Forelimb muscle (tissue), 1 donor: ENCODE measurements around the gene MAP7. TPM values are rescaled to one million over a fixed set of nuclear protein-coding genes. Genes with fewer than 3 reads are reported as not detected.
"Not testable (repeated sequence)": the region's sequence is repeated elsewhere in the genome, so short reads cannot be mapped to it uniquely, and the experiment has no call there.

Experiments
- DNase-seq: peaks from one replicate; pipeline ENCODE4 v3.0.0-alpha.2; 2013; ENCODE audit warnings: low read depth
- polyA plus RNA-seq: library from polyadenylated mRNA; unstranded; fragments of 120-200 nt; gene quantifications from one replicate; pipeline ENCODE4 v1.2.1, GENCODE V29; 2013; ENCODE audit not compliant: insufficient read length

Gene MAP7
- polyA plus RNA-seq, 1 donor, result 0.28 TPM

DNA sequence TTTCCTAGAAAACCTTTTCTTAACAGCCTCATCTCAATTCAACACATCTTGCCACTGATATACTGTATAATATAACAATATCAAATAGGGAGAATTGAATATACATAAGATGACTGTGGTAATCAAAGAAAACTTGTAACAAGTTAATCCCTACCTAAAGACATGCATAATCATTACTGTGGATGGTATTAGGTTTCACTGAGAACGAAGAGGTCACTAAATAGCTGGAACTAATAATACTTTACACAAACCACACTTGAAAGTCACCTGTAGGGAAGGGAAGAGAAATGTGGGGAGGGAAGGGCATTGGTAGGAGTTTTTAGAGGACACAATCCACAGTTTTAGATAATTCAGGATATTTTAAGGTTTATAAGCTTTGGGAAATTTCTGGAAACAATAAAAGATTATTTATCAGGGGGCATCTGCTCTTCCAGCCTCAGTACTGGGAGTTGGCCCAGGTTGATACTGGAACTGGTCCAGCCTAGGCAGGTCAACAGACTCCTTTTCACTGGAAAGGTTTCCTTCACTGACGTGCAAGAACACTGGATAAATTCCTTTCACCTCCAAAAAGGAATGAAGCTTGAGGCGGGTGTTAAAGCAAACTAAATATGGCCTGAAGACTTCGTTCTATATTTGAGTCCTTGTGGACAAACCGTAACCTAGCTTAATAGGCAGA lies 44.0 kb downstream of the MAP7 start:
- DNase-seq, result no peak

DNA sequence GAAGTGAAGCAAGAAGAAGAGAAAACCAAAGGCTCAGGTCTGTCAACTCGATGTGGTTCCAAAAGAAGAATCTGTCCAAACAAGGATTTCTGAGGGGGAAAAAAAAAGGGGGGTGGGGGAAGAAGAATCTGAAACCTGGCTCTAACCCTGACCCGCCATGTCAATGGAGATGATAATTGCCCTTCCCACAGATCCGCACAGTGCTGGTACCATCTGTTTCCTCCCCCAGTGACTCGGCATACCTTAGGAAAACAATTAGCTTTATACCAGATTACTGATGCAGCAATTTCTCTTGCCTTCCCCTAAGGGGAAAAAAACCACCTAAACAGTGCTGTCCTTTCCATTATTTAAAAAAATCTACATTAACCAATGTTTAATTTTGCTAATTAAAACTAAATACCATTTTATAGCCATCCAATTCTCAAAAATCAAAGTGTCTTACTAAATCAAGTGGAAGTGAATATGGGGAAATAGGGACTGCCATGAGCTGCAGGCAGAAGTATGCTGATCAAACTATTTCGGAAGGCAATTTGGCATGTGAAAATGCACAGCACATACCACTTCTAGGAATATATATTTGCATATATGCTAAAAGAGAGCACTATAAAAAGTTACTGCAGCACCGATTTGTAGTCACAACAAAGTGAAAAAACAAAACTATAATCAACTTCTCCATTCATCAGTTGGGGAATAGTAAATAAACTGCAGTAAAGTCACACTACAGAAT lies 46.8 kb downstream of the MAP7 start:
- DNase-seq, result no peak

DNA sequence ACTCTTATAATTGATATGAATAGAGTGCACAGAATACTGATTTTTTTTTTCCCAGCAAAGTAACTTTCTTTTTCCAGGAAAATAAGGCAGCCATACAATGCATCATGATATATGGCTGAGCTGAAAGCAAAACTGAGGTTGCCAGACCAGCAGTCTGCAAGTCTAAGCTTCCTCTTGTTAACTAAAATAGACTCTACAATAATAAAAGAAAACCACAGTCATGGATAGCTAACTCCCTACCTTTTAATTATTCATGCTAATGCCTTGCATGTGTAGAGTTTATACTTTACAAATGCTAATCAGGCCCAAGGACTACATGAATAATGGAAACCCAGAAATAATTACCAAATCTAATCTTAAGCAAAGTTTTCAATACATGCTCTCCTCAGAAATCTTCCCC lies 47.4 kb downstream of the MAP7 start:
- no peak for DNase-seq

DNA sequence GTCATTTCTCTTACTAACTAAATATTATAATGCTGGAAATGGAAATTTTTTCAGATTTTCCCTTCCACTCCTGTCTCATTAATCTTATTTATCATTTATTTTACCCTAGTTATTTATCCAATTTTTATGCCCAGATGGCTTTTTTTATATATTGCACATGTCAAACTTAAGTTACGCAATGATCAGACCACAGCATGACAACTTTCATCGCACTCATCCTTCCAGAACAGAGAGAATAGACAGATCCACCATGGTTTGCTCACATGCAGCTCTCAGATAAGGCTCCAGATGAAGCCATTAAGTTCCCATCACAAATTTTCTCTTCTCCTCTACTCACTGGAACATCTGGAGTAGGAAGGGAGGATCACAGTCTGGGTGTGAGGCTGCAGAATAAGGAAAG lies 48.7 kb downstream of the MAP7 start:
- DNase-seq, result no peak

DNA sequence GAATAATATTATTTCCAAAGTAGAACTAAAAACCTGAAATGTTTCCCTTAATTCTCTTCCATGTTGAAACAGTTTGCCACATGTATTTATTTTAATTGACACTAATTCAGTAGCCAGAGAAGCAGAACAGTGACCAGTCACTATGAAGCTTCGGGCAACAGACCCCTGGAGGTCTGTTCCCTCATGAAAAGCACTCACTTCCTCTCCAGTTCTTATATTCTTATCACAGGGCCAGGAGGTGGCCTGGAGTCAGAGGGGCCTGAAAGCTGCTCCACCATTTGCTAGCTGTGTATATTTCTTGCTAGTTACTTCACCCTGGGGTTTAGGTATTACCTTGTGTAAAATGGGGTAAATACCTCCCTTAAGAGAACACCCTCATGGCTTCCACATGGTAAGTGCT lies 49.1 kb downstream of the MAP7 start:
- no peak for DNase-seq

DNA sequence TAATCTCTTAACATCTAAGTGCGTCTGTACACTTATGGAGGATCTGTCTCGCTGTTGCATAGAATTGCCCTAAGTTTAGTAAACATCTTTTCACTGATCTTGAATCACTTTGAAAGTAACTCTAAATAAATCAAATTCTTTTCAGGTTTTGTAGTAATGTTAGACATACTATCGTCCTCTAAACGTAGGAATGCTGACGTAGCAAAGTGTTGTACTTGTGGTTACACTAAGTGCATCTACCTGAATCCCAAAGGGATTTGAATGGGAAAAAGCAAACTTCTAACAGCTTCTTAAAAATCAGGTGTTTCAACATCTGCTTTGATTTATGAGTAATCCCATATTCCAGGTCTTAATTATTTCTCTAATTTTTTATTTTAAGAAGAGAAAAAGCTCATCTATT lies 49.8 kb downstream of the MAP7 start:
- no peak for DNase-seq

DNA sequence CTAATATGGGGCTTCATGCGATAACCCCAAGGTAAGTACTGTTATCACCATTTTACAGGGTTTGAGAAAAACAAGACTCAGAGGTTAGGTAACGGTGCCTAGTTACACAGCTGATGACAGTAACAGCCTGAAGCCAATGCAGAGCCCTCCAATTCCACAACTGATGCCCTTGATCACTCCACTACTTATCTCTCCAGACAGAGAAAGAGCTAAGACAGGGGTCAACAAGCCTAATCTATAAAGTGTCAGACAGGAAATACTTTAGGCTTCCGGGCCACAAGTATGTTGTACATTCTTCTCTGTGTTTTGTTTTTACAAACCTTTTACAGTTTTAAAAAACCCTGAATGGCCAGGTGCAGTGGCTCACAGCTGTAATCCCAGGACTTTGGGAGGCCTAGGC lies 50.9 kb downstream of the MAP7 start:
- DNase-seq, result no peak

DNA sequence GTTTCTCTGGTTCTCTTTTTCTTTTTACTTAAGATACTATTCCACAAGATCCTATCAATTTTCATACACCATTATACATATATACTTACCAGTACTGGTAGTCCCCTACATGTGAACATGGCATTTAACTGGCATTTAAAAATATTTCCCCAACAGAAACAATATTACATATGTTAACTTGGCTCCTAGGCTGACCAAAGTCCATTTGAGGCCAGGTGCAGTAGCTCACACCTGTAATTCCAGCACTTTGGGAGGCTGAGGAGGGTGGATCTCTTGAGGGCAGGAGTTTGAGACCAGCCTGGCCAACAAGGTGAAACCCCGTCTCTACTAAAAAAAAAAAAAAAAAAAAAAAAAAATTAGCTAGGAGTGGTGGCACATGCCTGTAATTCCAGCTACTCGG lies 53.8 kb downstream of the MAP7 start:
- not testable (repeated sequence) for DNase-seq

DNA sequence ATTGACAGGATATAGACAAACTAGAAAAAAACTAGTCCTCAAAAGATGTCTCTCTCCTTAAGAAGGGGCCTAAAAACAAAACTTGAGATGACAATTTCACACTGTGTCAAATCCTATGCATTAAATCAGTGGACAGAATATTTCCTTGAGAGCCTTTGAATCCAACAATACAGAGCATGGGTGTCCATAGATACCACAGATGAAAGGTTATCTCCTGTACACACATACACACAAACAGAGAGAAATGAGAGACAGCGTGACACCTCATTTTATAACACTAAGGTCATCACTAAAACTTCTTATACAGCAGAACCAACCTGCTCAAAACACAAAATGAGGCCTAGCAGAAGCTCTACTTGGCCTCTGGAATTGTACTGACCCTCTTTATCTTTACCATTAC lies 55.5 kb downstream of the MAP7 start:
- no peak for DNase-seq

DNA sequence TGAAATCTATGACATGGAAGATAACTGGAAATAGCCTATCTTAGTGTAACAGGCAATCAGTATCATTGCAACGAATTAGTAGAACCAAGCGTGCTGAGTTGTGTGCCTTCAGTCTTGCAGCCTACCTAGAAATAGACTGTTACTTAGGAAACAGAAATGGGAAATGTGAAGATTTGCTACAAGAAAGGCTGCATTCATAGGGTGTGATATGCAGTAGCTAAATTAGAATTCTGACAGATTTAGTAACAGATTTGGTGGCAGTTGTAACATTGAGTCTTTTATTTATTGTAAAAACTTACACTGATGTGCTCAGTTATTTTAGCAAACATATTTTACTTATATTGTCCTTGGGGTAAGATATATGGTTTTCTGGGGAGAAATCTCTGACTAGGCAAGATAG lies 56.2 kb downstream of the MAP7 start:
- DNase-seq, result no peak

DNA sequence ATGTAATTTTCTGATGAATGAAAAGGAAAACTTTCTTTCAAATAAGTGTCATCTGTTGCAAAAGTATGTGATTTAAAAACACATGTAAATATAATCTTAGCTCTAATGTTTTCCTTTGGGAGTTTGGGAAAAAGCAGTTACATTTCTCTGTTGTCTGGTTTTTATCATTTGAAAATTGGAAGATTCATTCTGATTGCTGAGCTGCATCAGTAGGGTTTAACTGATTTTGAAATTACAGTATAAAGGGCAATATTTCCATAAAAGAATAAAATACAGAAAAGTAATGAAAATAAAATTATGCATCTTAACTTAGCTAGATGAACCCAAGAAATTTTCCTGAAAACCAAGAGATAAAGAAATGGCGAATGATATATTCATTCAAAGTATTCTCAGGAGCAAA lies 57.8 kb downstream of the MAP7 start:
- DNase-seq, result no peak

DNA sequence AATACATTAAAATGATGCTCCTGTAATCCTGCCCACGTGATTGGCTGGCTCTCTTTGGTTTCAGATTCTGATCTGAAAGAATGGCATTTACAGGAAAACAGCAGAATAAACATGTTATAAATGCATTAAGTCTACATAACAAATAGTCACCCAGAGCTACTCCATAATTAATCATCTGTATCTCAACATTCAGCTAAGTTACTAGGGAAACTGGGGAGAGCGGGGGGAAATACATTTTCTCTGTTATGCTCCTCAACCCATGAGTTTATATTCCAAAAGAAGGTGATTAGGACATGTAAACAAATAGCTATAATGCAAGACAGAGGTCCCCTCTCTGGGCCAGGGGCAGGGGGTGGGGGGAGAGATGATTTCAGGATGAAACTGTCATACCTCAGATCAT lies 58.5 kb downstream of the MAP7 start:
- no peak for DNase-seq

DNA sequence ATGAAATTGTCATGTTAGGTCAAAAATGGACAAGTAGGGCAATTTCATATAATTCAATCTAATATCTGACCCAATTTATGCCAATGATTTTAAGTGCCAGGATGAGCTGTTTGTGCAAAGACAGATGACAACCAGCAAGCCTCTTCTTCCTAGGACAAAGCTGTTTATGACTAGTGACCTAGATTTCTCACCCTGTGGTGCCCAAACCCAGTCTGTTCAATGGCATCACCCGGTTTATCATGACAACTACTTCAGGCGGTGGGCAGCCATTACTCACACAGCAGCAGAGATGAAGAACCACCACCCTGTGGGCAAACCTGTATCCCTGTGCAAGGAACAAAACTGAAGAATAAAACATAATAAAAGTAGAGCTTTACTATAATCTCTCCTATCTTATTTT lies 59.0 kb downstream of the MAP7 start:
- no peak for DNase-seq

DNA sequence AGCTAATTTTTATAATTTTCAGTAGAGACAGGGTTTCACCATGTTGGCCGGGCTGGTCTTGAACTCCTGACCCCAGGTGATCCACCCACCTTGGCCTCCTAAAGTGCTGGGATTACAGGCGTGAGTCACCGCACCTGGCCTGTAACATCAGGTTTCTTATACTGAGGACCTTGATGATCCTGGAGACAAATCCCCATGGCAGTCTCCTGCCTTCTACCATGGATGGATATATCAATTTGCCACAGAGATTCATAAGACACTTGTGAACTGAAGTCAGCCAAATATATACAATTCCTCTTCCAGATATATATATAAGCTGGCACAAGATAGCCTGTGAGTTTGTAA lies 60.6 kb downstream of the MAP7 start:
- not testable (repeated sequence) for DNase-seq

DNA sequence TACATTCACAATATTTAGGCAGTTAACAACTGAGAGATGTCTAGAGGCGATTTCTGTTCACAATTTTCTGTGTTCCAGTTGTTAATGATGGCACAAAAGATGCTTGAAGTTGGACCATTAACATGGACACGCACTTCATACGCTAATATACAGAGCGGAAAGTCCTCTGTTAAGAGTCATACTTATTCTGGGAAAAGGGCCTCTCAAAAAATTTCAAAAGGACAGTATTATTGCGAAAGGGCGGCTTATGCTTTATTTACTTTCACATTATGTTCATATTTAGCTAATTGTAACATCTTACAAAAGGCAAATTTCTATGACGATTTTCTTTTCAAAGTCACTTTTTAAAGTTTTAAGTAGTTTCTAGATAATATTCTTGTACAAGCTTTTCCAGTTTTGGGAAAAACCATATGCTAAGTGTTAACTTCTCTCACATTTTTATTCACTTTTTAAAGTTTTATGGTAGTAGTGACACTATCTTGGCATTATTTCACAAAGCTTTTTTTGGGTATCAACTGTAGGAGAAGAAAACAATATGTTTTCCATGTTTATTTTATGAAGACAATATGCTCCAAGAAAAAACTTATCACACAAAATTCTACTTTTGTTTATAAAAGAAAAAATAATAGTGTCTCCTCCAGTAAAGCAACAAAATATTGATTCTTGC lies 62.3 kb downstream of the MAP7 start:
- DNase-seq, result no peak

DNA sequence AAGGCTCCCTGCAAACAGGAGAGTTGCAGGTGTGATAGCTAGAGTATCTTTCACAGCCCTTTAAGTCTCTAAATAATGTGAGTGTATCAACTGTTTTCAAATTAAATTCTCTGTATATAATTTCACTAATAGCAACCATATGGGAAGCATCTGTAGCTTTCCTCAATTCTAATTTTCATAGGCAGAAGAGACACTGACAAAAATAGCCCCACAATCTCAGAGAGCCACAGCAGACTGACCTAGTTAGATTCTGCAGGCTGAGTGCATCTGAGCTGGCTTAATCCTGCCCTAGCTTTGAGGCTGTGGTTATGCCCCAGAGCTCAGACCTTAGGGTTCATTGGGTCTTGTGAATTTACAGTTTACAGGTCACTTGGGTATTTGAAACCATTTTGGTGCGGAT lies 63.9 kb downstream of the MAP7 start:
- no peak for DNase-seq

DNA sequence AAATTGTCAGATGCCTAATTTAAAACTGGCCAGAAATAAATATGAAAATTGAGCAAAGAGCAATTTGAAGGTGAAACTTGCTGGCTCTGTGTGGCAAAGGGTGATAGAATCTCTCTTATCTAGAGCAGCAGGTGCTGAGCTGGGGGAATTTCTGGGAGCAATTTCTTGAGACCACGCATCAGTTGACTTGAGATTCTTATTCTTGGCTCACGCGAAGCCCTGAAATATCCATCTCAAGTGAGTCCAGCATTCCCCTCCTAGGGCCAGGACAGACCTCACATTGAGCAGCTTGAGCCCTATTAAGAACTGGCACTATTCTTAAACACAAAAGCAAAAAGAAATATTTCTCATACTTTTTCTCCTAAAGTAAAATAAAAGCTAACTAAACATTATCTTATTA lies 66.3 kb downstream of the MAP7 start:
- no peak for DNase-seq

DNA sequence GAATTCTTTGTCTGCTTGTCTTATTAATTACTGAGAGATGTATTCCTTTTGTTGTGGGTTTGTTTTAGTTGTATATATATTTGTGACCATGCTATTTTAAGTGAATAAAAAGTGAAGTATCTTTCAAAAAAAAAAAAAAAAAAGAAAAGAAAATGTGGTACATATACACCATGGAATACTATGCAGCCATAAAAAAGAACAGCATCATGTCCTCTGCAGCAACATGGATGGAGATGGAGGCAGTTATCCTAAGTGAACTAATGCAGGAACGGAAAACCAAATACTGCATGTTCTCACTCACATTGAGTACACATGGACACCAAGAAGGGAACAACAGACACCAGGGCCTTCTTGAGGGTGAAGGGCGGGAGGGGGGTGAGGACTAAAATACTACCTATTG lies 67.2 kb downstream of the MAP7 start:
- not testable (repeated sequence) for DNase-seq

DNA sequence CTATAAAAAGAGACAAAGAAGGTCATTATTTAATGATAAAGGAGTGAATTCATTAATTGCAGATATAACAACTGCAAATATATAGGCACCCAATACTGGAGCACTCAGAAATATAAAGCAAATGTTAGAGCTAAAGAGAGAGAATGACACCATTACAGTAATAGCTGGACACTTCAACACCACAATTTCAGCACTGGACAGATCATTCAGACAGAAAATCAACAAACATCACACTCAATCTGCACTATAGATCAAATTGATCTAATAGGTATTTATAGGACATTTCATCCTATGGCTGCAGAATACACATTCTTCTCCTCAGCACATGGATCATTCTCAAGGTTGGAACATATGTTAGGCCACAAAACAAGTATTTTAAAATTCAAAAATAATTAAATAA lies 72.7 kb downstream of the MAP7 start:
- DNase-seq, result no peak

DNA sequence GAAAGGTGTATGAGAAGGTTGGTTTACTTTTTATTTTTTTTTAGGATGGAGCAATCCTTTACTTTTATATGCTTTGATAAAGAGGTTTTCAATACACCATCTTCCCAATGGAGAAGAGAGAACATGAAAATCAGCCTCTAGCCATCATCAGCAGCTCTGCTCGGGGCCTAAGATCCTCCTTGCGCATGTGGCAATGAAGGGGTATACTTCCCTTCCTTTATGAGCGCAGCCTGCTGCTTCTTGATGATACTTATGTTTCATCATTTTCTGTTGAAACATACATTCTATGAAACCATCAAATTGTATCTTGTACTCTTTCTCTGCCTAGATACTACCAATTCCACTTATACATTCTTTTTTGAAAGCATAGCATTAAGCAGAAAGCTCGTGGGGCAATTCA lies 74.5 kb downstream of the MAP7 start:
- DNase-seq, result no peak

DNA sequence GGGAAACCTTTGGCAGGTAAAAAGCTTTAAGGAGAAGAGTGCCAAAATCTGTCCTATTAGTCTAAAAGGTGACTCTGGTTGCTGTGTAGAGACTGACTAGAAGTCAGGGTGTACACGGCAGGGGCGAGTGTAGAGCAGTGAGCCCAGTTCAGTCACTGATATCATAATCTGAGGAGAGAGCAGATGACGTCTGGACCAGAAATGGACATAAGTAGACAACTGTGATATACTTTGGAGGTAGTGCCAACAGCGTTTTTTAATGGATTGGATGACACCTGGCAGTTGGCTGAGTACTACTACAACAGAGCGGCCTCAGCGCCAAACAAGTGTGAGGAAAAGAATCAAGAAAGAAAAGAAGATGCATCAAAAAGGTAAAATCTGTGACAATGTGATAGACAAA lies 76.0 kb downstream of the MAP7 start:
- no peak for DNase-seq

DNA sequence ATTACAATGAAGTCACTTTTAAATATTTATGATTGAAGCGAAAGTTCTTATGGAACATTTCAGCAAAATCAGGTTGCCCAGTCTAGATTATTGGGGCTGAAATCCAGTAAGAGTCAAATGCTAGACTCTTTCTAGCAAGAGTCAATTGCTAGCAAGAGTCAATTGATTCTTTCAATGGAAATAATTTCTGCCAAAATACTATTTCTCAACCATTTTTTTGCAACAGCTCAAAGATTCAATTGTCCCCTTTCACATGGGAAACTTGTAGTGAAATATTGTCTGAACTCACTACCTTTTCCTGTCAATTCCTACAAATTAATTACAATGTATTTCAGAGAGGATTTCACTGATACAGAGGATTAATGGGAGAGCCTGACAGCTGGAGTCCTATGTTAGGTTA lies 78.3 kb downstream of the MAP7 start:
- DNase-seq, result no peak

DNA sequence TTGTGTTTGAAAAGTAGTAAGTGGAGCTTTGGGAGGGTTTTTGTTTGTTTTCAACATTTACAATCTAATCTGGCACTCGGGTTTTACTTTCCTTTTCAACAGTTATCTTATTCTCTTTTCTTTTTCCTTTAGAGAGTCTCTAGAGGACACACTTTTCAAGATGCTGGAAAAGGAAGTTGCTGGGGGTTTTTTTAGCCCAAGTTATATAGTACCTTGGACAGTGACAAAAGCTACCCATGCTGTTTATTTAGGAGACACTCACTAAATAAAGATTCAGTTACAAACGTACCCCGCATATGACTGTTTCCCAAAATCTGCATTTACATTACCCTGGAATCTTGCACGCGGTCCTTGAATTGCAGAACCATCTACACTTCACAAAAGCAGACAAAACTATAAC lies 78.8 kb downstream of the MAP7 start:
- no peak for DNase-seq
